ENCODE data around the gene ZNF785.
"Not testable (repeated sequence)": the region's sequence is repeated elsewhere in the genome, so short reads cannot be mapped to it uniquely, and the experiment has no call there.

The ZNF785 gene

GRCh38 chr16:30602616-30603277, 17.2 kb upstream of the ZNF785 start:
- DNase-seq (ENCODE audit: low read depth) = no peak

GRCh38 chr16:30601966-30602365, 16.5 kb upstream of the ZNF785 start:
- DNase-seq (ENCODE audit: low read depth) = no peak

- no peak for DNase-seq (ENCODE audit: low read depth)
Measured at GRCh38 chr16:30600929-30601328, 15.4 kb upstream of the ZNF785 start.

DNA sequence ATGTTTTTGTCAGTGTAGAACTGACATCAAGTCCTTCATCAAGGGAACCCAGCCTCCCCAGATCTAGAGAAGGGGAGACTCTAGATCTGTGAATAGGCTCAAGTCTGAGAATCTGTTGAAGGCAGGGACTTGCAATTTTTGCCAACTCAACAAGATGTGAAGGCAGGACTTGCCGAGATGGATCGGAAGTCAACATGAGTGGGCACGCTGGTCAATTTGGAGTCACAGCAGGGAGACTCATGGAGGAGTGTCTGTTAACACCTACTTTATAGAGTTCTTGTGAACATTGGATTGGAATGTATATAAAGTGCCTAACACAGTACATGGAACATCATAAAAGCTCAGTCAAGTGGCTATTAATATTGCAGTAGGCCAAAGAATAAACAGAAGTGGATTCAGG, 14.7 kb upstream of the ZNF785 start:
- DNase-seq (ENCODE audit: low read depth) = no peak

- DNase-seq (ENCODE audit: low read depth) = no peak
Measured at GRCh38 chr16:30592871-30593270, 7.4 kb upstream of the ZNF785 start.

GRCh38 chr16:30590869-30591268, 5.4 kb upstream of the ZNF785 start:
- not testable (repeated sequence) for DNase-seq (ENCODE audit: low read depth)

DNA sequence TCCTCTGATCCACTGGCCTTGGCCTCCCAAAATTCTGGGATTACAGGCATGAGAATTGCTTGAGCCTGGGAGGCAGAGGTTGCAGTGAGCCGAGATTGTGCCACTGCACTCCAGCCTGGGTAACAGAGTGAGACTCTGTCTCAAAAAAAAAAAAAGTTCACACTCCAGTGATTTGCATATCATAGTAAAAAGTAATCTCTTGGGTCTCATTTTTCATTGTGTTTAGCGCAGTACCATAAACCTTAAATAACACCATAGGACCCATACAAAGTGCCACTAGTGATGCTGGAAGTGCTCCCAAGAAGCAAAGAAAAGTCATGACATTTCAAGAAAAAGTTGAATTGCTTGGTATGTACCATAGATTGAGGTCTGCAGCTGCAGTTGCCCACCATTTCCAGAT, 4.1 kb upstream of the ZNF785 start:
- not testable (repeated sequence) for DNase-seq (ENCODE audit: low read depth)

GRCh38 chr16:30588651-30589050, 3.2 kb upstream of the ZNF785 start:
- DNase-seq (ENCODE audit: low read depth) = no peak

GRCh38 chr16:30585022-30585399, 486 bp downstream of the ZNF785 start:
- DNase-seq (ENCODE audit: low read depth) = no peak

DNA sequence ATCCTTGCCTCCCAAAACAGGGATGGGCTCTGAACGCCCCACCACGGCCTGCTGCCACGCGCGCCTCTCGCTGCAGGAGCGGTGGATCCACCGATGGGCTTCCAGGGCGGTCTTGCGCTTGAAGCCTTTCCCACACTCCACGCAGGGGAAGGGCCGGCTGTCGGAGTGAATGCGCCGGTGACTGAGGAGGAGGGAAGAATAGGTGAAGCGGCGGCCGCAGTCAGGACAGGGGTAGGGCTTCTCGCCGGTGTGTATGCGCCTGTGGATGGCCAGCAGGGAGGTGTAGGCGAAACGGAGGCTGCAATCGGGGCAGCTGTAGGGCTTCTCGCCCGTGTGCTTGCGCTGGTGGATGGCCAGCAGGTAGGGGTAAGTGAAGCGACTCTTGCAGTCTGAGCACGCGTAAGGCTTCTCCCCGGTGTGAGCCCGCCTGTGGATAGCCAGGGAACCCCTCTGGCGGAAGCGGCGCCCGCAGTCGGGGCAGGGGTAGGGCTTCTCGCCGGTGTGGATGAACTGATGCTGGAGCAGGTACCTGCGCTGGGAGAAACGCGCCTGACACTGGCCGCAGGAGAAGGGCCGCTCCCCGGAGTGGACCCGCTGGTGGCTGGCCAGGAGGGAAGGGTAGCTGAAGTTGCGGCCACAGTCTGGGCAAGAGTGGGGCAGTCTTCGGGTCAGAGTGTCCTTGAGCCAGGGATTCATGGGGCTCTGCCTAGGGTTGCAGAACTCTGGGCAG, 2.7 kb downstream of the ZNF785 start:
- no peak for DNase-seq (ENCODE audit: low read depth)

- DNase-seq (ENCODE audit: low read depth) = no peak
Measured at GRCh38 chr16:30581457-30581856, 4.0 kb downstream of the ZNF785 start.

GRCh38 chr16:30574678-30575077, 10.8 kb downstream of the ZNF785 start:
- DNase-seq (ENCODE audit: low read depth) = no peak

DNA sequence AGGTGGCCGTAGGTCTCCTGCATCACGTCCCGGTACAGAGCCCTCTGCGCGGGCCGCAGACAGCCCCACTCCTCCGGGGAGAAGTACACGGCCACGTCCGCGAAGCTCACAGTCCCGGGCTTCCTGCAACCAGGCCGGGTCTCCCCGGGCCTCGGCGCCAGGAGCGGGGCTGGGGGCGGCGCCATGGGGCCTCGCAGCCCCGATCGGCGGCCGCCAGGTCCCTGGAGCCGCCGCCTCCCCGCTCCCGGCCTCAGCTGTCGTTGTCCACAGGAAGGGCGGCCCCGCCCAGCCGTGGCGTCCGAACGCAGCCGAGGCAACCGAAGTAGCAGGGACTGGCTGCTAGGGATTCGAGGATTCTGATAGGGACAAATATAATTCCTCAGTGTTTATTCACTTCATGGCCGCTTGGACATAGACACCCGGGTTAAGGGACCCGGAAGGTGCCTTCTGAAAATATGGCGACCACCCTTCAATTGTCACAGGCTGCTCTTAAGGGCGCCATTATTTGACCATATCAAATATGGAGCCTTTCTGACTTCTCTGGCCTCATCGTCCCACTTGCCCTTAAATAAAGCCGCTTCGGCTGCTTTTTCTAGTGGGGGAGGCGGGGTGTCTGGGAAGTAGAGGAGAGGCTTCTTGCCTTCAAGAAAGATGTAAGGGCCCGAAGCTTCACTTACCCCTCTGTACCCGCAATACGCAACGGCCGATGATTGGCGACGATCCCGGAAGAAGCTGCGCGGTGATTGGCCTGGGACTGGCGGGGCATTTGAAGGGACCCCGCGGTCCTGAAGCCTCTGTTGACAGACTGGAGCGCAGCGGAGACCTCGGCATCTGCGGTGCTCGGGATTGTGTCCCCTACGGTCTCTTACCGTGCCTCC, 13.8 kb downstream of the ZNF785 start, which contains the start of gene ZNF688:
Gene ZNF688 (minus strand): TSS at position 270 of the 878 bp plus-strand sequence. CDS start 85 bp downstream, at position 185.
- peak; percentile 88 for DNase-seq (ENCODE audit: low read depth)

DNA sequence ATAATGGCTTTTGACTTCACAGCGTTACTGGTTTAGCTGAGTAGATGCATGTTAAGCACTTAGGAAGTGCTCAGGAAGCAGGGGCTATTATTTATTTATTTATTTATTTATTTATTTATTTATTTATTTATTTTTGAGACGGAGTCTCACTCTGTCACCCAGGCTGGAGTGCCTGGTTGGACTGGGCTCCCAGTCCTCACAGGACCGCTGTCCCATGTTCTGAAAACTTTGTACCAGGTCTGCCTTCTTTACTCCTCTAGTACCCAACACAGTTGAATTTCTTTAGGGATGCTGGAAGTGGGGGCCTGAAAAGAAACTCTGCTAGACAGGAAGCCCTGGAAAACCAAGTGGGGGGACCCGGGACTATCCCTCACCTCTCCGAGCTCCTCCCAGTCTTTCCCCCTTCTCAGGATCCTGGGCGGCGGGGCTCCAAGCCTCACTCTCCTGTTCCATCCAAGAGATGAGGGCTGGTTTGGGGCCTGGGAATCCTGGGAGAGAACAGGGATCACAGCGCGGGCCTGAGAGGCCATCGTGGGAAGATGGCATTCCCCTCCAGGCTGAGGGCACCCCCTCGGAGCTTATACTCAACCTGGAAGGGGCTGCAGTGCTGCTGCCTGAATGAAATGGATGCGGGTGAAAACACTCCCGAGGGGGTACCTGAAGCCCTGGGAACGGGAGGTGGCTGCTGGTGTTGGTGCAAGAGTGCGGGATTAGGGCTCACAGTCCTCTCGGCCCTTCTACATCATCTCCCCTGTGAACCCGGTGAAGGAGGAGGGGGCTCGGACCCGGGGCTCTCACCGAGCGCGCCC, 14.7 kb downstream of the ZNF785 start:
- DNase-seq (ENCODE audit: low read depth) = no peak

DNA sequence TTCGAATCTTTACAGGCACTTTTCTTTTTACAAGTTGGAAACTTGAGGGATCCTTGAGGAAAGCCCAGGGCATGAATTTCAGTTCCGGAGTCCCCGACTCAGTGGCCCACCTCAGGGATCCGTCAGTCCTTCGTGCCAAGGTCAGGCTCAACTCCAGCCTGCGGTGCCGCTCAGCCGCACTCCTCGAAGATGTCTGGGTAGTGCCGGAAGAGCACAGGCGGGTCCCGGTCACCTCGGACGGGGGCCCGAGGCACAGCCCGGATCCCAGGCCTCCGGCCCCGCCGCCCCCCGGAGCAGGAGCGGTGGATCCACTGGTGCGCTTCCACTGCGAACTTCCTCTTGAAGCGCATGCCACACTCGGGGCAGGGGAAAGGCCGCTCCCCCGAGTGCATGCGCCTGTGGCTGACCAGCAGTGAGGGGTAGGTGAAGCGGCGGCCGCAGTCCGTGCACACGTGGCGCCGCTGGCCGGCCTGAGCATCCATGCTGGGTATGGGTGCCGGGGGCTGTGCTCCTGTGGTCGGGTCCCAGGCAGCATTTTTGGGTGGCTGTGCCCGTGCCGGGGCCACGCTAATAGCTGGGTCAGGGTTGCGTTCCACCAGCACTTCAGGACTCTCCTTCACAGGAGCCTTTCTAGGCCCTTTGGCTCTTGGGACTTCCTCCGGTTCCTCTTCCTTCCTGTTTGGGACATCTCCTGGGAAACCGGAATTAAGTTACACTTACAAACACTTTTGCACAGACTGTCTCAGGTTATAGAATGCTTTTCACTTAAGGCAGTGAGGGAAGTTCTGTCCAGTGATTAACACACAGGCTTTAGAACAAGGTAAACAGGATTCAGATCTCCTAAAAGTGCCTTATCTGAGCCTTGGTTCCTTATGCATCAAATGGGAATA, 15.5 kb downstream of the ZNF785 start:
- no peak for DNase-seq (ENCODE audit: low read depth)

GRCh38 chr16:30569281-30569680, 16.2 kb downstream of the ZNF785 start:
- DNase-seq (ENCODE audit: low read depth) = no peak

- DNase-seq (ENCODE audit: low read depth) = no peak
Measured at GRCh38 chr16:30567991-30568638, 17.4 kb downstream of the ZNF785 start.

DNA sequence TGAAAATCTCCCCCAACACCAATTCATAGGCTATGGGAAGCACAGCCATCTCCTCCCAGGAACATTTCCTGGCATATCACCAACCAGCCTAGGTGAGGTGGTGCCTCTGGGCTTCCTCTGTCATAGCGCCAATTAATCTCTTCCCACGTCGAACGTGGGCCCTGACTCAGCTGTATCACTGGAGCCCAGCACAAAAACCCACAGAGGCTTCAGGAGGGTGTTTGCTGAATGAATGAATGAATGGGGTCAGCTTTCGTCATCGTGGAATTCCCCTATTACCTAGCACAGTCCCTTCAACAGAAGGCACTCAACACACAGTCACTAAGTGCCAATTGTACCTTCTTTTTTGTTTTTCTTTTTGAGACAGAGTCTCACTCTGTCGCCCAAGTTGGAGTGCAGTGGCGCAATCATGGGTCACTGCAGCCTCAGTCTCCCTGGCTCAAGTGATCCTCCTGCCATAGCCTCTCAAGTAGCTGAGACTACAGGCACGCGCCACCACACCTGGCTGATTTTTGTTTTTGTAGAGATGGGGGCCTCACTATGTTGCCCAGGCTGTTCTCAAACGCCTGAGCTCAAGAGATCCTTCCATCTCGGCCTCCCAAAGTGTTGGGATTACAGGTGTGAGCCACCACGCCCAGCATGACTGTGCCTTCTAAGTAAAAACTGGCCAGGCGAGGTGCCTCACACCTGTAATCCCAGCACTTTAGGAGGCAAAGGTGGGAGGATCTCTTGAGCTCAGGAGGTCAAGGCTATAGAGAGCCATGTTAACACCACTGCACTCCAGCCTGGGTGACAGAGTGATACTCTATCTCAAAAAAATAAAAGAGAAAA, 18.1 kb downstream of the ZNF785 start:
- no peak for DNase-seq (ENCODE audit: low read depth)

- DNase-seq (ENCODE audit: low read depth) = no peak
Measured at GRCh38 chr16:30566531-30566930, 19.0 kb downstream of the ZNF785 start.

All from activated T-helper 1 cell treated with Interleukin-2 at 50 U/mL for 16 hours (primary cell).